ENCODE measurements around the gene KRTAP5-1.
"Not testable (repeated sequence)": the region's sequence is repeated elsewhere in the genome, so short reads cannot be mapped to it uniquely, and the experiment has no call there.

KRTAP5-1 gene

GRCh38 chr11:1584661-1585370 is at the start of gene KRTAP5-1:
KRTAP5-1 (minus strand) TSS chr11:1585283; CDS start chr11:1585249, 34 bp downstream.
- DNase-seq (ENCODE audit: extremely low read depth, insufficient read length); H3K4me3 ChIP-seq (replicated peaks; ENCODE audit: low read depth, low read length); H3K36me3 ChIP-seq (ENCODE audit: control insufficient read depth, insufficient read depth, low read length); H3K27me3 ChIP-seq (replicated peaks; ENCODE audit: control insufficient read depth, insufficient read depth, low read length): not testable (repeated sequence)

- no peak for TF ChIP-seq CTCF (IDR thresholded peaks at IDR 0.05; ENCODE audit: insufficient read depth, low read length, poor library complexity, severe bottlenecking)
- no peaks in the 10 kb centered on the region for H3K36me3 ChIP-seq (ENCODE audit: control insufficient read depth, insufficient read depth, low read length)
- H3K27me3 ChIP-seq (replicated peaks; ENCODE audit: control insufficient read depth, insufficient read depth, low read length) = peaks cover 2% of the 10 kb centered on the region; the same call in 1 of the 2 replicates
- no peak overlapping the region for H3K4me3 ChIP-seq (replicated peaks; ENCODE audit: low read depth, low read length)
- no peak for DNase-seq (ENCODE audit: extremely low read depth, insufficient read length)
These were observed 48.8 kb upstream of the KRTAP5-1 start for GRCh38 chr11:1633864-1634263.

GRCh38 chr11:1632053-1632714 is 47.1 kb upstream of the KRTAP5-1 start:
- H3K4me3 ChIP-seq (replicated peaks; ENCODE audit: low read depth, low read length) = no peak overlapping the region
- no peak for TF ChIP-seq CTCF (IDR thresholded peaks at IDR 0.05; ENCODE audit: insufficient read depth, low read length, poor library complexity, severe bottlenecking)
- no peak for DNase-seq (ENCODE audit: extremely low read depth, insufficient read length)
- H3K27me3 ChIP-seq (replicated peaks; ENCODE audit: control insufficient read depth, insufficient read depth, low read length) = peaks cover 2% of the 10 kb centered on the region; the same call in 1 of the 2 replicates
- no peaks in the 10 kb centered on the region for H3K36me3 ChIP-seq (ENCODE audit: control insufficient read depth, insufficient read depth, low read length)

- DNase-seq (ENCODE audit: extremely low read depth, insufficient read length) = no peak
- Histone ChIP-seq H3K36me3 (ENCODE audit: control insufficient read depth, insufficient read depth, low read length) (no peaks in the 10 kb centered on the region), H3K4me3 (replicated peaks; ENCODE audit: low read depth, low read length) (no peak overlapping the region), H3K27me3 (replicated peaks; ENCODE audit: control insufficient read depth, insufficient read depth, low read length) (peaks cover 2% of the 10 kb centered on the region; the same call in 1 of the 2 replicates)
- no peak for TF ChIP-seq CTCF (IDR thresholded peaks at IDR 0.05; ENCODE audit: insufficient read depth, low read length, poor library complexity, severe bottlenecking)
These were observed 46.0 kb upstream of the KRTAP5-1 start for GRCh38 chr11:1631066-1631568.

- TF ChIP-seq CTCF (IDR thresholded peaks at IDR 0.05; ENCODE audit: insufficient read depth, low read length, poor library complexity, severe bottlenecking) = no peak
- H3K36me3 ChIP-seq (ENCODE audit: control insufficient read depth, insufficient read depth, low read length) = no peaks in the 10 kb centered on the region
- no peak overlapping the region for H3K4me3 ChIP-seq (replicated peaks; ENCODE audit: low read depth, low read length)
- no peak for DNase-seq (ENCODE audit: extremely low read depth, insufficient read length)
- H3K27me3 ChIP-seq (replicated peaks; ENCODE audit: control insufficient read depth, insufficient read depth, low read length) = peaks cover 2% of the 10 kb centered on the region; the same call in 1 of the 2 replicates
These were observed 45.2 kb upstream of the KRTAP5-1 start for GRCh38 chr11:1630271-1630670.

All from GM06990 (cell line).